ENCODE results near the gene LAS1L.

LAS1L gene

DNA sequence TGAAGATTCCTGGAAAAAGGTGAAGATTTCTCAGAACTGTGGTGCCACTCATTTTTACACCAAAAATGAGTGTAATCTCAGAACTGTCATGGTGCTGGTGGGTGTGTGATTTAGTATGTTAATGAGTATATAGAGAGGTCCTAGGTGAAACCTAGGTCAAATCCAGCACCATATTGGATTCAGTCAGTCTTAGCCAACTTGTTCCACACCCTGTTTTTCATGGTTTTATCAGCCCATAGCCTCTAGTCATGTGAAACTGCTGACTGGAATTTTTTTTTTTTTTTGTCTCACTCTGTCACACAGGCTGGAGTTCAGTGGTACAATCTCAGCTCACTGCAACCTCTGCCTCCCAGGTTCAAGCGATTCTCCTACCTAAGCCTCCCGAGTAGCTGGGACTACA is 58.0 kb downstream of the LAS1L start:
- H3K36me3 ChIP-seq (ENCODE audit: control insufficient read depth in 1 of 2, insufficient read depth in 2 of 2, low read depth in 1 of 2, low read length in 2 of 2), result no peaks in the 10 kb centered on the region
- H2BK12ac ChIP-seq (ENCODE audit: low read length in 2 of 2), result no peak overlapping the region
- peaks cover 0 to 3% of the 10 kb centered on the region in 2 experiments for H3K27me3 ChIP-seq (ENCODE audit: control insufficient read depth in 1 of 2, insufficient read depth in 1 of 2, low read length in 2 of 2)
- H2AK5ac ChIP-seq (ENCODE audit: low read length, severe bottlenecking), result no peak overlapping the region
- H2BK15ac ChIP-seq (ENCODE audit: low read depth, poor library complexity, severe bottlenecking), result no peak overlapping the region
- H4K8ac ChIP-seq (ENCODE audit: low read length), result no peak overlapping the region
- H3K4me3 ChIP-seq (ENCODE audit: insufficient read depth in 1 of 2, low read depth in 1 of 2, low read length in 2 of 2), result no peak overlapping the region
- H3K18ac ChIP-seq (ENCODE audit: low read depth in 1 of 2, low read length in 2 of 2), result no peak overlapping the region
- DNase-seq, result no peak
- no peak overlapping the region for H3K4me2 ChIP-seq (ENCODE audit: low read length, poor library complexity, severe bottlenecking)
- H3K4me1 ChIP-seq (ENCODE audit: control insufficient read depth, insufficient read depth, low read depth, low read length), result no peaks in the 10 kb centered on the region
- H3K27ac ChIP-seq (ENCODE audit: low read length, poor library complexity, severe bottlenecking), result no peak overlapping the region
- H3K4ac ChIP-seq (ENCODE audit: low read depth in 1 of 2, low read length in 2 of 2), result no peak overlapping the region
- no peaks in the 10 kb centered on the region for H3K79me1 ChIP-seq (replicated peaks; ENCODE audit: low read length, poor library complexity, severe bottlenecking)
- H3K9me3 ChIP-seq (ENCODE audit: control insufficient read depth, low read length), result peaks cover 17% of the 10 kb centered on the region
- H2AFZ ChIP-seq (ENCODE audit: low read depth, low read length), result no peak overlapping the region
- no peak overlapping the region for H3K14ac ChIP-seq (ENCODE audit: low read length in 2 of 2)
- no peak overlapping the region for H4K91ac ChIP-seq (ENCODE audit: low read length)
- no peak overlapping the region for H3K9ac ChIP-seq (ENCODE audit: low read length)
- WGBS, result no CpG with 5 or more reads among the region's 2 CpGs
- H2BK5ac ChIP-seq (ENCODE audit: low read depth, low read length, poor library complexity, severe bottlenecking), result no peak overlapping the region
- no peak overlapping the region for H2BK120ac ChIP-seq (ENCODE audit: low read depth, low read length)
- H3K23ac ChIP-seq (ENCODE audit: low read length in 2 of 2), result no peak overlapping the region

DNA sequence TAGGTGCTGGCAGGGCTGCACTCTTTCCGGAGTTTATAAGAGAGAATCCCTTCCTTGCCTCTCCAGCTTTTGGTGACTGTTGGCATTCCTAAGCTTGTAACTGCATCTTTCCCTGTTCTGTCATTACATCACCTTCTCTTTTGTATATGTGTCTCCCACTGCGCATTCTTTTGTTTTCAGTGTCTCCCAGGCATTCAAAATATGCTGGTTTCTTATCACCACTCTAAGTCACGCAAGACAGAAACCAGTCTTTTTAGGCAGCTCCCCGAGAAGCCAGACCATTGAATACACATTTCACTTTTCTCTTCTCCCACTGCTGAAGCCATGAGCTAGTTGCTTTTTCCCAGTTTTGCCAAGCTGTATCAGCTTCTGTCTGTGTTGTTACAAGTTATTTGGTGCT is 71.0 kb downstream of the LAS1L start:
- H2AFZ ChIP-seq (ENCODE audit: low read depth, low read length), result no peak overlapping the region
- 2% methylated on average over 4 of the region's 4 CpGs for WGBS

More for the DNA sequence above, 71.0 kb downstream of the LAS1L start:
- no peaks in the 10 kb centered on the region for H3K27me3 ChIP-seq (ENCODE audit: control insufficient read depth in 1 of 2, insufficient read depth in 1 of 2, low read length in 2 of 2)
- H3K27ac ChIP-seq (ENCODE audit: low read length, poor library complexity, severe bottlenecking), result peak overlapping the region; percentile 61
- H3K79me1 ChIP-seq (replicated peaks; ENCODE audit: low read length, poor library complexity, severe bottlenecking), result no peaks in the 10 kb centered on the region
- H2BK12ac ChIP-seq (ENCODE audit: low read length in 2 of 2), result no peak overlapping the region
- H4K91ac ChIP-seq (ENCODE audit: low read length), result no peak overlapping the region
- H2BK15ac ChIP-seq (ENCODE audit: low read depth, poor library complexity, severe bottlenecking), result no peak overlapping the region
- no peak overlapping the region for H2BK5ac ChIP-seq (ENCODE audit: low read depth, low read length, poor library complexity, severe bottlenecking)
- H3K4me3 ChIP-seq (ENCODE audit: insufficient read depth in 1 of 2, low read depth in 1 of 2, low read length in 2 of 2), result no peak overlapping the region
- H3K4me2 ChIP-seq (ENCODE audit: low read length, poor library complexity, severe bottlenecking), result no peak overlapping the region
- no peak overlapping the region for H2AK5ac ChIP-seq (ENCODE audit: low read length, severe bottlenecking)
- H3K9ac ChIP-seq (ENCODE audit: low read length), result no peak overlapping the region
- peak; percentile 6 for DNase-seq
- peaks cover 5% of the 10 kb centered on the region for H3K9me3 ChIP-seq (ENCODE audit: control insufficient read depth, low read length)
- no peak overlapping the region for H3K23ac ChIP-seq (ENCODE audit: low read length in 2 of 2)
- no peak overlapping the region for H3K14ac ChIP-seq (ENCODE audit: low read length in 2 of 2)
- H4K8ac ChIP-seq (ENCODE audit: low read length), result no peak overlapping the region
- no peak overlapping the region for H2BK120ac ChIP-seq (ENCODE audit: low read depth, low read length)
- H3K4ac ChIP-seq (ENCODE audit: low read depth in 1 of 2, low read length in 2 of 2), result no peak overlapping the region
- no peaks in the 10 kb centered on the region for H3K36me3 ChIP-seq (ENCODE audit: control insufficient read depth in 1 of 2, insufficient read depth in 2 of 2, low read depth in 1 of 2, low read length in 2 of 2)
- no peak overlapping the region for H3K18ac ChIP-seq (ENCODE audit: low read depth in 1 of 2, low read length in 2 of 2)
- H3K4me1 ChIP-seq (ENCODE audit: control insufficient read depth, insufficient read depth, low read depth, low read length), result no peaks in the 10 kb centered on the region
